ENCODE measurements around the gene SP4.

- TF ChIP-seq, protein P1, sequence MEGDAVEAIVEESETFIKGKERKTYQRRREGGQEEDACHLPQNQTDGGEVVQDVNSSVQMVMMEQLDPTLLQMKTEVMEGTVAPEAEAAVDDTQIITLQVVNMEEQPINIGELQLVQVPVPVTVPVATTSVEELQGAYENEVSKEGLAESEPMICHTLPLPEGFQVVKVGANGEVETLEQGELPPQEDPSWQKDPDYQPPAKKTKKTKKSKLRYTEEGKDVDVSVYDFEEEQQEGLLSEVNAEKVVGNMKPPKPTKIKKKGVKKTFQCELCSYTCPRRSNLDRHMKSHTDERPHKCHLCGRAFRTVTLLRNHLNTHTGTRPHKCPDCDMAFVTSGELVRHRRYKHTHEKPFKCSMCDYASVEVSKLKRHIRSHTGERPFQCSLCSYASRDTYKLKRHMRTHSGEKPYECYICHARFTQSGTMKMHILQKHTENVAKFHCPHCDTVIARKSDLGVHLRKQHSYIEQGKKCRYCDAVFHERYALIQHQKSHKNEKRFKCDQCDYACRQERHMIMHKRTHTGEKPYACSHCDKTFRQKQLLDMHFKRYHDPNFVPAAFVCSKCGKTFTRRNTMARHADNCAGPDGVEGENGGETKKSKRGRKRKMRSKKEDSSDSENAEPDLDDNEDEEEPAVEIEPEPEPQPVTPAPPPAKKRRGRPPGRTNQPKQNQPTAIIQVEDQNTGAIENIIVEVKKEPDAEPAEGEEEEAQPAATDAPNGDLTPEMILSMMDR (conservative IDR thresholded peaks at IDR 0.05) = no peak
- no peak for TF ChIP-seq EZH2 (IDR thresholded peaks at IDR 0.05; ENCODE audit: low read depth)
These were observed 44.4 kb upstream of the SP4 start for GRCh38 chr7:21383227-21384220.

Measured in PC-9 (cell line).